COLO829 (cell line): ENCODE data around the gene HSPB6.
A peak's percentile ranks its signal among the peaks of the same experiment; 100 is the strongest.
"Not testable (repeated sequence)": the region's sequence is repeated elsewhere in the genome, so short reads cannot be mapped to it uniquely, and the experiment has no call there.

Experiments
- DNase-seq: peaks from one replicate; pipeline ENCODE4 v3.0.0; 2012; ENCODE audit warnings: low spot score

The HSPB6 gene

DNA sequence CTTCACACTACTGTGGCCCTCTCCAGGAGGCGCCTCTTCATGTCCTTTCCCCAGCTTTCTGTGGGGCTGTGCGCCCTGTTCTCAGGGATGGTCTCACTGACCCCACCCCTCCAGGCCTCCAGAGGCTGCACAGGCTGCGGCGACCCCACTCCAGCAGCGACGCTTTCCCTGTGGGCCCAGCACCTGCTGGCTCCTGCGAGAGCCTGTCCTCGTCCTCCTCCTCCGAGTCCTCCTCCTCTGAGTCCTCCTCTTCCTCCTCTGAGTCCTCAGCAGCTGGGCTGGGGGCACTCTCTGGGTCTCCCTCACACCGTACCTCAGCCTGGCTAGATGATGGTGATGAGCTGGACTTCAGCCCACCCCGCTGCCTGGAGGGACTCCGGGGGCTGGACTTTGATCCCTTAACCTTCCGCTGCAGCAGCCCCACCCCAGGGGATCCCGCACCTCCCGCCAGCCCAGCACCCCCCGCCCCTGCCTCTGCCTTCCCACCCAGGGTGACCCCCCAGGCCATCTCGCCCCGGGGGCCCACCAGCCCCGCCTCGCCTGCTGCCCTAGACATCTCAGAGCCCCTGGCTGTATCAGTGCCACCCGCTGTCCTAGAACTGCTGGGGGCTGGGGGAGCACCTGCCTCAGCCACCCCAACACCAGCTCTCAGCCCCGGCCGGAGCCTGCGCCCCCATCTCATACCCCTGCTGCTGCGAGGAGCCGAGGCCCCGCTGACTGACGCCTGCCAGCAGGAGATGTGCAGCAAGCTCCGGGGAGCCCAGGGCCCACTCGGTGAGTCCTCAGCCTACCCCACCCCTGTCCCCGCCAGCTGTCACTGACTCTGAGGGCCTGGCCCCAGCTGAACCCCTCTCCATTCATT is 29.7 kb upstream of the HSPB6 start:
- no peak for DNase-seq

DNA sequence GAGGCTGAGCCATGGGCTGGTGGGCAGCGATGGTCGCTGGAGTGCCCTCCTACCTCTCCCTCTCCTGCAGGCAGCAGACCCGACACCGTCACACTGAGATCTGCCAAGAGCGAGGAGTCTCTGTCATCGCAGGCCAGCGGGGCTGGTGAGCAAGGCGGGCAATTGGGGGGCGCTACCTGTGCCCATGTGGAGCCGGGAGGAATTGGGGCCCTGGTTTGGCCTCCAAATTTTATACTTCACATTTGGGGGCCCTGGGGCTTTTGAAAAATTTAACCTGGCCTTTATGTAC is 28.5 kb upstream of the HSPB6 start:
- DNase-seq: no peak

DNA sequence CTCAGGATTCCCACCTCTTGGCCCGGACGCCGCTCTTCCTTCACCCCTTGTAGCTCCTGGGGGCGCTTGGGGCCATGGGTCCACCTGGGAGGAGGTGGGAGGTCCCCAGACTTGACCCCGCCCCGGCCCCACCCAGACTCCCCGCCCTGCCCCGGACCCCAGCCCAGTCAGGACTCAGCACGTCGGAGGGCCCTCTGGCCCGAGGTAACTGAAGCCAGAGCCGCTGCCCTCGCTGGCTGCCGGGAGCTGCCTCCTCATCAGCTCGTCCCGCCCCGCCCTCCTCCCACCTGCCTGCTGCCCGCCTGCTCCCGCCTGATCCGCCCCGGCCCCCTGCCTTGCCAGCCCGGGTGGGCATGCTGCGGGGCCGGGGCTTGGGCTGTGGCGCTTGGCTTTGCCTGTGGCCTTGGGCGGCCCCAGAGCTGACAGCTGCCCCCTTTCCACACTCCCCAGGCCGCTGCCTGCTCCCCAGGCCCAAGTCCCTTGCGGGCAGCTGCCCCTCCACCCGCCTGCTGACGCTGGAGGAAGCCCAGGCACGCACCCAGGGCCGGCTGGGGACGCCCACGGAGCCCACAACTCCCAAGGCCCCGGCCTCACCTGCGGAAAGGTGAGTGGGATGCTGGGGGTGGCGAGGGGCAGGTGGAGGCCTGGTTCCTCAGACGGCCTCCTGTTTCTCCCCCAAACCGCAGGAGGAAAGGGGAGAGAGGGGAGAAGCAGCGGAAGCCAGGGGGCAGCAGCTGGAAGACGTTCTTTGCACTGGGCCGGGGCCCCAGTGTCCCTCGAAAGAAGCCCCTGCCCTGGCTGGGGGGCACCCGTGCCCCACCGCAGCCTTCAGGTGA is 27.9 kb upstream of the HSPB6 start:
- DNase-seq: no peak

DNA sequence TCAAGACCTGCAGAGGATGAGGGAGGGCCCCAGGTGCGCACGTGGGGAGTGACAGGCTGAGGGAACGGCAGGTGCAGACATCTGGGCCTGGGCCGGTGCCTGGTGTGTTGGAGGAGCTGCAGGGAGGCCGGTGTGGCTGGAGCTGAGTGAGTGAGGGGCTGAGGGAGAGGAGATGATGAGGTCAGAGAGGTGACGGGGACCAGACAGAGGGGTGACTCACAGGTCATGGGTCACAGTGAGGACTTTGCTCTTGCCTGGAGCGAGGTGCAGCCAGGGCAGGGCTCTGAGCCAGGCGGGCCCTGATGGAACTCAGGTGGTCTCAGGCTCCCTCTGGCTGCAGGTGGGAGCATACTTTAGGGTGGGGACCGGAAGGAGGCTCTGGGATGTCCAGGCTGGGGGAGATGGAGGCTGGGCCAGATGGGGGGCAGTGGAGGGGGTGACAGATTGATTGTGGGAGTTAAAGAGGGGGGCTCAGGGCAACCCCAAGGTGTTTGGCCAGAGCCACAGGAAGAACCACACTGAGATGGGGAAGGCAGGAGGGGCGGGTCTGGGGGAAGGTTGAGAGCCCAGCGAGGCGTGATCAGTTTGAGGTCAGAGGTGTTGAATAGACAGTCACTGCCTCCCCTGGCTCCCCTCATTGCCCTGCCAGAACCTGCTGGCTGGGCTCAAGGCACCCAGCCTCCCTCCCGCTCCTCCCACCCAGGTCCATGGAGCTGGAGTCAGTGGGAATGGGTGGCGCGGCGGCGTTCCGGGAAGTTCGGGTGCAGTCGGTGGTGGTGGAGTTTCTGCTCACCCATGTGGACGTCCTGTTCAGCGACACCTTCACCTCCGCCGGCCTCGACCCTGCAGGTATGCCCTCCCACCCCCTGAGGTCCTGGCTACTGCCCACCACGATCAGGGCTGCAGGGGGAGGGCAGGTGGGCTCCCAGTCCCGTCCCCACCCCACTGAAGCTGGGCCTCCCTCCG is 26.9 kb upstream of the HSPB6 start:
- DNase-seq: no peak

DNA sequence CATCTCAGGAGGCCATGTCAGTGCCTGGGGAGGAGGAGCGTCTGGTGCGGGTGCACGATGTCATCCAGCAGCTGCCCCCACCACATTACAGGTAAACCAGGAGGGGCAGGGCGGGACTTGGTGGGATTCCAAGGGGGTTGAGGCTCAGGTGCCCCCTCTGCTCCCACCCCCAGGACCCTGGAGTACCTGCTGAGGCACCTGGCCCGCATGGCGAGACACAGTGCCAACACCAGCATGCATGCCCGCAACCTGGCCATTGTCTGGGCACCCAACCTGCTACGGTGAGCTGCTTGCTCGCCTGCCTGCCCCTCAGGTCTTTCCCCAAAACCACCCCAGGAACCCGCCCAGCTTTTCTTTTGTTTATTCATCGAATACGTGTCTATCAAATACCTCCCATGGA is 25.8 kb upstream of the HSPB6 start:
- no peak for DNase-seq

DNA sequence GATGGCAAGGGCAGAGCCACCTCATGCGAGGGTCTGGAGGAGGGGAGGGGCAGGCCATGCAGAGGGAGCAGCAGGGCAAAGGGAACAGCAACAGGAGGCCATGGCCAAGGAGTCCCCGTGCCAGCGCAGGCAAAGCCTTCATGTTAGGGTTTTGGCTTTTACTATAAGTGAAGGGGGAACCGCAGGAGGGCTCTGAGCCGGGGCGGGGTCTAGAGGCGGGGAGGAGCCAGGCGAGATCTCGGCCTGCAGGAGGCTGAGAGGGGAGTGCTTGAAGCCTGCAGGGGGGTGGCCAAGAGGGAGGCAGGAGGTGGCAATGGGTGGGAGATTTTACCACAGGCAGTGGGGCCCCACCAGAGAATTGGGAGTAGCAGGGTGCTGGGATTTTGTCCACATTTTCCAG is 24.8 kb upstream of the HSPB6 start:
- no peak for DNase-seq

DNA sequence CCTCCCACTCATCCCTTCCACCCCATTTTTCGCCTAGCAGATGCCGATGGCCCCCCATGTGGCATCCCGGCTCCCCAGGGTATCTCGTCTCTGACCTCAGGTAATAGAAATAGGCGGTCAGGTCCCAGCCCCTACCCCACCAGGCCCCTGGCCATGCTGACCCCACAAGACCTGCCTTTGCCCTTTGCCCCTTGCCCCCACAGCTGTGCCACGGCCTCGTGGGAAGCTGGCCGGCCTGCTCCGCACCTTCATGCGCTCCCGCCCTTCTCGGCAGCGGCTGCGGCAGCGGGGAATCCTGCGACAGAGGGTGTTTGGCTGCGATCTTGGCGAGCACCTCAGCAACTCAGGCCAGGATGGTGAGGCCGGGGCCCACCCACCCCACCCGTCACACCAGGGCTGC is 23.9 kb upstream of the HSPB6 start:
- DNase-seq: no peak

DNA sequence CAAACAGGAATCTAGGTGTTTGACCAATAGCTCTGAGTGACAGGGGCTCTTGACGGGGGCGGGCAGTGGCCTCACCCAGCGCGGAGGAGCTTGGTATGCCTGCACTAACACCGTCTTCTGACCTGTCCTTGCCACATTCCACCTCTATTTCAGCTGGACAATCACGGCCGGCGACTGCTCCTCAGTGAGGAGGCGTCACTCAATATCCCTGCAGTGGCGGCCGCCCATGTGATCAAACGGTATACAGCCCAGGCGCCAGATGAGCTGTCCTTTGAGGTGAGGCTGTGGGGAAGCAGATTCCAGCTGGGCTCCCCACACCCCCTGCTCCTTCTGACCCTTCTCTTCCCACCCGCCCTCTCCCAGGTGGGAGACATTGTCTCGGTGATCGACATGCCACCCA is 23.2 kb upstream of the HSPB6 start:
- no peak for DNase-seq

DNA sequence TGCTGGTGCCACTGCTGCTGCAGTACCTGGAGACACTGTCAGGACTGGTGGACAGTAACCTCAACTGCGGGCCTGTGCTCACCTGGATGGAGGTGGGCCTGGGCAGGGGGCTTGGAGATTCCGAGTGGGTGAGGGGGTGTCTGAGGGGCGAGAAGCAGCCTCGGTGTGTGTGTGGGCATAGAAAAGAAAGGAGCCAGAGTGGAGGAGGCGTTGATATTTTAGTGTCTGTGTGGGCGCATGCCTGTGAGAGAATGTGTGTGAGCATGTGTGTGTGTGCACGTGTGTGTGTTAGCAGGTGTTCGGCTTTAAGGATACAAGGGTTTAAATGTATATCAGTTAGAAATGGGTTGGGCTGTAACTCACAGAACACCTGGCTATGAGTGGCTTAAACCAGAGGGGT is 22.2 kb upstream of the HSPB6 start:
- DNase-seq: no peak

DNA sequence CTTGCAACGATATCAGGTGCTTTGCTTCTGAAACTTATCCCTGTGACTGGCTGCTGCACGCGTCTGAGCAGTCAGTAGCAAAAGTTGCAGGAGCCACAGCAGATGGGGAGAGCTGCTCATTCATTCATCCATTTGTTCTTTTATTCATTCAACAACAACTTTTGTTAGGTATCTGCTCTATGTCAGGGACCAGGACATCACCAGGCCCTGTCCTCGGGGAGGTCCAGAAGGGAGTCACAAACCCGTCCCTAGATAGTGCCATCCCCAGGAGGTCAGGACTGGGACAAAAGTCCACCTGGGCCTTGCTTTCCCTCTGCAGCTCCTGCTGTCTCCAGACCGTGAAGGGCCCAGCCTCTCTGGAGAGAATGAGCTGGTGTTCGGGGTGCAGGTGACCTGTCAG is 21.1 kb upstream of the HSPB6 start:
- DNase-seq: no peak

DNA sequence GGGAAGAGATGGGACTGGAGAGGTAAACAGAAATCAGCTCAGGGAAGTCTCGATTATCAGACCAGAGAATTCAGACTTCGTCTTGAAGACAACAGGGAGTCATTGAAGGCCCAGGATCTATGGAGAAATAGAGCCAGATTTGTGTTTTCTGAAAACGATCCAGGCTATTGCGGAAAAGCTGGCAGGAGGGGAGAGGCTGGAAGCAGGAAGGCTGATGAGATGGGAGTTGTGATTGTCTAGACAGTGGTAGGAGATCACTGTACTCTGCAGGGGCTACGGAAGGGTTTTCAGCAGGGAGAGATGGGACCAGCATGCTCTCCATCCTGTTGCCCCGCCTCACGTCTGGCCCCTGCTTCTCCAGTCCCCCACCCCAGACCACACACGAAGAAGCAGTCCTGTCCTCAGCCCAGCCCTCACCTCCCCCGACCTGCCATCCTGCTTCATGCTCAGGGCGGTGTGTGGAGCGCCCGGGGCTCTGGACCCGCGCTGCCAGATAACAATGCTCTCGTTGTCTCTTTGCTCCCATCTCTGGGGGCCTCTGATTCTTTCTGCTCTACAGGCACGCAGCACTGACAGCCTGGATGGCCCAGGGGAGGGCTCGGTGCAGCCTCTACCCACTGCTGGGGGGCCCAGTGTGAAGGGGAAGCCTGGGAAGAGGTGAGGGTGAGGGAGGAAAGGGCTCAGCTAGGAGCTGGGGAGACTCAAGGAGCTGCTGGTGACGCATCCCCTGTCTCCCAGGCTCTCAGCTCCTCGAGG is 20.4 kb upstream of the HSPB6 start:
- peak; percentile 44 for DNase-seq

DNA sequence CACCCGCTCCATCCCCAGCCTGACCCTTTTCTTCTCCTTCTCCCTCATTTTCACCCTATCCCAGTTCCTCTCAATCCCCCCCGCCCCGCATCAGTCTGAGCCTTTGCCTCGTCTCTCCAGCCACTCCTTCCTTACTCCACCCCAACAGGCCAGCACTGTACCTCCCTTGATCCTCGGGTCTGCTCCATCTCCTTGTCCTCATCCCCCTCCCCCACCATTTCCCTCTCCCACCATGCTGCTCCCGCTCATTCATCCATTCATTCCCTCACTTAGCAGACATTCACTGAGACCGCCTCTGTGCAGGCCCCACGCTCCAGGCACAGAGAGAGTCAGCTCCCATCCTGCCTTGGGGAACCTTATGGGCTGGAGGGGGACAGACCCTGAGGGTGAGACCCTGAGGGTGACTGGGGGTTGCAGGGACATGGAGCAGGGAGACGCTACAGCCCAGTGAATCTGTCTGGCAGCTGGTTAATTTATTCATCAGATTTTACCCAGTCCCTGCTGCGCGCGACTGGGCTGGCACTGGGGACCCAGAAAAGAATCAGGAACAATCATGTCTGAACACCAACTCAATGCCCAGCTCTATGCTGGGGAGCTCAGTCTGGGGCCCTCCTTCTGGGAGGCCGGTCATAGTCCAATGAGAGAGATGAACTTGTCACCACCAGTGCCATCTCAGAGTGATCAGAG is 19.4 kb upstream of the HSPB6 start:
- no peak for DNase-seq

DNA sequence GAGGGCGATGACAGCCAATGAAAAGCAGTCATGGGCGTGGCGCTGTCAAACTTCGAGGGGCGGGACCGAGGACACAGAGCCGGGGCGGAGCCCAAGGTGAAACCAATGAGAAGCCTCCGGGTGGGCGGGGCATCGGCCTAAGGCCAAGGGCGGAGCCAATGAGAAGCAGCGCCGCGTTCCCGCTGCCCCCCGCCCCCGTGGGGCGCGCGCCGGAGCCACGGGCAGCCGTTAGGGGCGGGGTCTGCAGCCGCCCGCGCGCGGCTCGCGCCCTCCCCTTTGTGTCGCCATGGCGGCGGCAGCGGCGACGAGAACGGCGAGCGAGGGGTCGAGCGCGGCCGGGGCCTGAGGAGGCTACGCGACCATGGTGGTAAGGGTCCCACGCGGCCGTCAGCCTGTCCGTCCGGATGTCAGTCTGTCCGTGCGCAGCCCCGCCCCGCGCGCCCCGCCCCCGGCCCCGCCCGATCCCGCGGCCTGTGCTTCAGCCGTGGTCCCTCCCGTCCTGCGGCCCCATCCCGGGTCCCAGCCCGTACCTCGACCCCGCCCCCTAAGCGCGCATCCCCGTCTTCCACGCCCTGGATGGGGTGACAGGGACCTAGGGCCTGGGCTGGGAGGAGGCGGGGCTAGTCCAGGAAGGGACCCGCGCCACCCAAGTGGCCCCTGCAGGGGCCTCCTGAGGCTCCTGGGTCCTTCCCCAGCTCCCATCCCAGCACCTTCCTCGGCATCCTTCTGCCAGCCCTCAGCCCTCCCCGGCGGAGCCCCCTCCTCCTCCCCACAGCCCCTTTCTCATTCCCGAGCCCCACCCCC is 18.7 kb upstream of the HSPB6 start, which contains the start of gene ARHGAP33:
Gene ARHGAP33, plus strand, starts transcription at position 267 of the 804 bp plus-strand sequence. Its CDS starts 95 bp downstream, at position 362.
- peak; percentile 96 for DNase-seq

DNA sequence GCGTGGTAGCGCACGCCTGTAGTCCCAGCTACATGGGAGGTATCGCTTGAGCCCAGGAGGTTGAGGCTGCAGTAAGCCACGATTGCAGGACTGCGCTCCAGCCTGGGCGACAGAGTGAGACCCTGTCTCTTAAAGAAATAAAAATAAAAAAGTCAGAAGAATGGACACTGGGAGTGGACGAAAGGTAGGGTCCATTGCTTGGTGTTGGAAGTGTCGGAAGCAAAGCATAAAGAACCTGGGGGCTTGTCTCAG is 18.1 kb upstream of the HSPB6 start:
- DNase-seq: no peak

DNA sequence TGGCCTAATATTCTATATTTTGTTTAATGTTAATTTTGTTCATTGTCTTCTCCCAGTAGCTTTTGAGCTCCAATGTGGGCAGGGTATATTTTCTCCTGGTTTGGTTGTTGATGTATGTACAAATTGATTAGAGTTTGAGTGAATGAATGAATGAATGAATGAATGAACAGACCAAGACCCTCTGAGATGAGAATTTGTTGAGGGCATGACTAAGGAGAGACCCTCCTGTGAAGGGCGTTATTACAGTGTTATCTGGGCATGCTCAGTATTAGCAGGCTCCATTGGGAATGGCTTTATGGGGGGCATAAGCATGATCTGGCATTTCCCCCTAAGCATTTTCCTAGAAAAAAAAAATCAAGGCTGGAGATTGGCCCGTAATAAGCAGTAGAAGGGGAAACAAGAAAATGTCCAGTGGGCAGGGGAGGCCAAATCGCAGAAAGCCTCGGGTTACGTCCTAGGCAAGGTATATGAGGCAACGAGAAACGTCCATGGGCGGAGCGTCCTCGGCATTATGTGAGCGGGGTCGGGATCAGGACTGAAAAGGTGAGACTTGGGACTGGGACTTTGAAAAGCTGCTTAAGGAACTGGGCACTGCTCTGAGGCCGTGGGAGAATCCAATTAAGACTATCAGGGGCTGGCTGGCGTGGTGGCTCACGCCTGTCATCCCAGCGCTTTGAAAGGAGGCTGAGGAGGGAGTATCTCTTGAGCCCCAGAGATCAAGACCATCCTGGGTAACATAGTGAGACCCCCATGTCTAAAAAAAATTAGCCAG is 17.6 kb upstream of the HSPB6 start:
- no peak for DNase-seq

DNA sequence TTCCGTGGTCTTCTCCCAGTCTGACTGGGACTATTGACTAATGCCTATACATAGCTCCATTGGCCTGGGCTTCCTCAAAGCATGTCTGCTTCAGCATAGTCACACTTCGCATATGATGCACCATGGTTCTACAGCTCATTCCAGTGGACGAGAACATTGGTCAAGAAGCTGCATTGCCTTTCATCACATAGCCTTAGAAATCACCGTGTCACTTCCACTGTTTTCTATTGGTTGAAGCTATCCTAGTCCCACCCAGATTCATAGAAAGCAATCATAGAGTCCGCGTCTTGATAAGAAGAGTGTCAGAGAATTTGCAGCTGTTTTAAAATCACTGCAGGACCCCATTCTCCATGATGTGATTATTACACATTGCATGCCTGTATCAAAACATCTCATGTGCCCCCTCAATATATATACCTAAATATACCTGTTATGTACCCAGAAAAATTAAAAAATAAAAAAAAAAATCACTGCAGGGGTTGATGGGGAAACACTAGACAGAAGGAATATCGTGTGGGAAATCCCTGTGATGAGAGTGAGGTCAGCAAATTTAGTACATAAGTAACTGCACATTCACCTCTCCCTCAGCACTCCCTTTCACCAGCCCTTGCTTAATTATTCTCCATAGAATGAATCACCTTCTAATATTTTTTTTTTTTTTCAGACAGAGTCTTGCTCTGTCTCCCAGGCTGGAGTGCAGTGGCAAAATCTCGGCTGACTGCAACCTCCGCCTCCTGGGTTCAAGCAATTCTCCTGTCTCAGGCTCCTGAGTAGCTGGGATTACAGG is 16.4 kb upstream of the HSPB6 start:
- no peak for DNase-seq

DNA sequence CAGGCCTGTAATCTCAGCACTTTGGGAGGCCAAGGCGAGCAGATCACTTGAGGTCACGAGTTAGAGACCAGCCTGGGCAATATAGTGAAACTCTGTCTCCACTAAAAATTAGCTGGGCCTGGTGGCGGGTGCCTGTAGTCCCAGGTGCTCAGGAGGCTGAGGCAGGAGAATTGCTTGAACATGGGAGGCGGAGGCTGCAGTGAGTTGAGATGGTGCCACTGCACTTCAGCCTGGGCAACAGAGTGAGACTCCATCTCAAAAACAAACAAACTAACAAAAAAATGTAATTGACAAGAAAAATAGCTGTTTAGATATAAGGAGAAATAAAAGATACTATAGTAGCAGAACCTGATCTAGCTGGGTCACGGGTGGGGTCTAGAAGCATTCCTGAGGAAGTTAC is 15.5 kb upstream of the HSPB6 start:
- not testable (repeated sequence) for DNase-seq

DNA sequence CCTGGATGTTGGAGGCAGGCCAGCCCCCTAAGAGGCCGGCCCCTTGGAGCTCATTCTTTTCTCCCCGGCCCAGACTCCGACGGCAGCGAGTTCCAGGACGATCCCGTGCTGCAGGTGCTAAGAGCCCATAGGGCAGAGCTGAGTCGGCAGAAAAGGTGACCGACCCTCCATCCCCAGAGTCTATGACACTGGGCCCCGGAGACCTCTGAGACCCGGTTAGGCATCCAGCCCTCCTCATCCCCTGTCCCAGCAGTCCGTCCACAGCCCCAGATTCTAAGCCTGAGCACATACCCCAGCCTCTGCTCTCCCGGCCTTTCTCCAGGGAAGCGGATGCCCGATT is 11.2 kb upstream of the HSPB6 start:
- no peak for DNase-seq
